DND-41 (cell line): ENCODE results near the gene C16orf95.
A peak's percentile ranks its signal among the peaks of the same experiment; 100 is the strongest.

ENCODE experiments used
- ATAC-seq: fragments of 200-7000 bp; cut with Tn5 transposase; 3 replicates; pipeline ENCODE4 v1.9.1; 2021; ENCODE audit warnings: low read depth; ENCODE audit not compliant: insufficient read depth
- DNase-seq: peaks from one replicate; pipeline ENCODE4 v3.0.0-alpha.2; 2020
- H2AFZ ChIP-seq: 2 replicates; pipeline ENCODE4 v1.6.0; 2012; ENCODE audit warnings: low read depth, low read length
- H3K27ac ChIP-seq: 2 replicates; pipeline ENCODE4 v1.5.1; 2012; ENCODE audit warnings: low read length, inconsistent platforms
- H3K27me3 ChIP-seq: fragments of 200-600 bp; sonication (generic); 2 replicates; pipeline ENCODE4 v1.6.0; 2012; ENCODE audit warnings: low read length, mild to moderate bottlenecking, inconsistent platforms; ENCODE audit not compliant: insufficient read depth, poor library complexity
- H3K36me3 ChIP-seq: 2 replicates; pipeline ENCODE4 v1.5.1; 2012; ENCODE audit warnings: low read length, inconsistent platforms; ENCODE audit not compliant: insufficient read depth
- H3K4me1 ChIP-seq: 2 replicates; pipeline ENCODE4 v1.5.1; 2012; ENCODE audit warnings: mild to moderate bottlenecking, low read length; ENCODE audit not compliant: insufficient read depth
- H3K4me2 ChIP-seq: 2 replicates; pipeline ENCODE4 v1.6.0; 2012; ENCODE audit warnings: mild to moderate bottlenecking, moderate library complexity, low read length, inconsistent platforms; ENCODE audit not compliant: insufficient read depth
- H3K4me3 ChIP-seq, 2 experiments: fragments of 200-600 bp in 1 of 2; shearing (Covaris generic) in 1 of 2; 2 replicates each; pipeline ENCODE4 v1.5.1; 2012 to 2016; ENCODE audit warnings: inconsistent platforms in 2 of 2, low read length in 2 of 2, mild to moderate bottlenecking in 2 of 2, low read depth in 1 of 2, moderate library complexity in 1 of 2
- H3K79me2 ChIP-seq: 2 replicates; pipeline ENCODE4 v1.6.0; 2012; ENCODE audit warnings: low read length, inconsistent platforms; ENCODE audit not compliant: insufficient read depth
- H3K9ac ChIP-seq: 2 replicates; pipeline ENCODE4 v1.6.0; 2012; ENCODE audit warnings: low read depth, mild to moderate bottlenecking, inconsistent platforms, low read length, moderate library complexity
- H3K9me3 ChIP-seq: 2 replicates; pipeline ENCODE4 v1.5.1; 2012; ENCODE audit warnings: low read length, moderate library complexity, mild to moderate bottlenecking, inconsistent platforms; ENCODE audit not compliant: insufficient read depth, severe bottlenecking
- H4K20me1 ChIP-seq: 2 replicates; pipeline ENCODE4 v1.6.0; 2012; ENCODE audit warnings: low read length; ENCODE audit not compliant: insufficient read depth
- EZH2 ChIP-seq: IDR thresholded peaks from 3 replicates; pipeline ENCODE4 v1.6.1; 2012; ENCODE audit warnings: borderline replicate concordance, low read depth, mild to moderate bottlenecking, moderate library complexity, low read length, inconsistent platforms; ENCODE audit not compliant: severe bottlenecking
- TF ChIP-seq, protein P1 (sequence below): IDR thresholded peaks from 2 replicates; pipeline ENCODE4 v1.5.1; 2012; ENCODE audit warnings: borderline replicate concordance, low read length, moderate library complexity, mild to moderate bottlenecking; ENCODE audit not compliant: poor library complexity, severe bottlenecking; ENCODE audit errors: extremely low read depth

The C16orf95 gene

DNA sequence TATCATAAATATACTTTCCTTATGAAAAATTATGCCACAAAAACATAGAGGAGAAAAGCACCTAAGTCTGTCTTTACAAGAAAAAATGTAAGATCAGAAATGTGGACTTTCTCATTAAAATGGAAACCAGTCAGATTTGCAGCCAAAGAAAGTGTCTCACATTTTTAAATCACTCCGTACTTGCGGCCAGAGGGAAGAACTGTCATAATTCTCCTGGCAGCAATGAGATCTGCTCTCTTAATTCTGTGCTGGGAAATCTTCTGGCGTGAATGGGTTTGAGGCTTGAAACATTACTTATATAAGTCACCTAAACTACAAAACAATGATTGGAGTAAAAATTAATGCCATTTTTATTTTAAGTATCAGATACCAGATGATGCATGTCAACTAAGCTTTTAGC, 10.7 kb downstream of the C16orf95 start:
- ATAC-seq (no peak), DNase-seq (no peak)
- no peak overlapping the region for H3K4me3 ChIP-seq
- H3K79me2 ChIP-seq, result no peaks in the 10 kb centered on the region
- H2AFZ ChIP-seq, result no peak overlapping the region
- no peaks in the 10 kb centered on the region for H3K36me3 ChIP-seq
- H3K9ac ChIP-seq, result no peak overlapping the region
- H3K9me3 ChIP-seq, result peaks cover 3% of the 10 kb centered on the region
- no peak overlapping the region for H3K27ac ChIP-seq
- H3K4me2 ChIP-seq, result no peak overlapping the region
- no peak for TF ChIP-seq EZH2
- TF ChIP-seq, protein P1, sequence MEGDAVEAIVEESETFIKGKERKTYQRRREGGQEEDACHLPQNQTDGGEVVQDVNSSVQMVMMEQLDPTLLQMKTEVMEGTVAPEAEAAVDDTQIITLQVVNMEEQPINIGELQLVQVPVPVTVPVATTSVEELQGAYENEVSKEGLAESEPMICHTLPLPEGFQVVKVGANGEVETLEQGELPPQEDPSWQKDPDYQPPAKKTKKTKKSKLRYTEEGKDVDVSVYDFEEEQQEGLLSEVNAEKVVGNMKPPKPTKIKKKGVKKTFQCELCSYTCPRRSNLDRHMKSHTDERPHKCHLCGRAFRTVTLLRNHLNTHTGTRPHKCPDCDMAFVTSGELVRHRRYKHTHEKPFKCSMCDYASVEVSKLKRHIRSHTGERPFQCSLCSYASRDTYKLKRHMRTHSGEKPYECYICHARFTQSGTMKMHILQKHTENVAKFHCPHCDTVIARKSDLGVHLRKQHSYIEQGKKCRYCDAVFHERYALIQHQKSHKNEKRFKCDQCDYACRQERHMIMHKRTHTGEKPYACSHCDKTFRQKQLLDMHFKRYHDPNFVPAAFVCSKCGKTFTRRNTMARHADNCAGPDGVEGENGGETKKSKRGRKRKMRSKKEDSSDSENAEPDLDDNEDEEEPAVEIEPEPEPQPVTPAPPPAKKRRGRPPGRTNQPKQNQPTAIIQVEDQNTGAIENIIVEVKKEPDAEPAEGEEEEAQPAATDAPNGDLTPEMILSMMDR, result no peak
- H4K20me1 ChIP-seq, result no peaks in the 10 kb centered on the region
- H3K4me1 ChIP-seq, result peaks cover 25% of the 10 kb centered on the region
- no peaks in the 10 kb centered on the region for H3K27me3 ChIP-seq

DNA sequence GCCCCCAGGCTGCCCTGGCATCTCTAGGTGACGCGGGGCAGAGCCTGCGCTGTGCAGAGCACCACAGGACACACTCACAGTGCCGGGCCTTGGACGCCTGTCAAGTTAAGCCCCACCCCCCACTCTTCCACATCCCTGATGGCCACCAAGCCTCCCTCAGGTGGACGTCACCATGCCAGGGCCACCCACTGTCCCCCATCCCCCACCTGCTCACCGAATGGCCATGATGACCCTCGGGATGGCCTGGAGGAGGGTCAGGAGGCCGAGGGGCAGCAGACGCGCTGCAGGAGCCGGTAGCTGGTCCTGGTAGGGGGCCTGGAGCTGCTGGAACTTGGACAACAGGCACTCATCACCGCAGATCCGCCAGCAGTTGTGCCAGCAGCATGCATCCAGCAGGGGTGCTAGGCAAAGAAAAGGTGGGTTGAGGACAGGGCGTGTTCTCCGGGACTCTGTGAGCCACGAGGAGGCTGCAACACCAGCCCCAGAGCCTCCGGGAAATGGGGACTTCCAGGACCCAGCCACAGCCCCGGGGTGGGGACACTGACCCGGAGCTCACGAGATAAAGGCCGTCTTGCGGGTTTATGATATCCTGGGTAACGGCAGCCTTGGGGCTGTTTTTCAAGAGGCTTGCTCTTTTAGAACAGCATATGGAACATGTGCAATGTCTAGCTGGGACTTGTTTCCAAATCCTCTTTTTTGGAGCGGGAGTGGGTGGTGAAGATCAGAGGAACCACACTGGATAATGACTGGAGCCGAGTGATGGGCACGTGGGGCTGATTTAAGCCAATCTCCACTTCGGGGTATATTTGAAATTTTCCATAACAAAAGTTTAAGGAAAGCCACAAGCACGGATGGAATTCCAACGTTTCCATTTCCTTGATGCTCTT, 11.4 kb downstream of the C16orf95 start:
- Histone ChIP-seq H2AFZ (no peak overlapping the region), H3K79me2 (no peaks in the 10 kb centered on the region), H3K36me3 (no peaks in the 10 kb centered on the region), H3K4me1 (peaks cover 25% of the 10 kb centered on the region), H3K9me3 (peaks cover 3% of the 10 kb centered on the region), H3K9ac (no peak overlapping the region), H3K4me2 (no peak overlapping the region), H3K4me3 (no peak overlapping the region), H4K20me1 (no peaks in the 10 kb centered on the region), H3K27me3 (no peaks in the 10 kb centered on the region), H3K27ac (no peak overlapping the region)
- TF ChIP-seq, protein P1, result no peak
- TF ChIP-seq EZH2, result no peak
- DNase-seq, result no peak
- ATAC-seq, result no peak

DNA sequence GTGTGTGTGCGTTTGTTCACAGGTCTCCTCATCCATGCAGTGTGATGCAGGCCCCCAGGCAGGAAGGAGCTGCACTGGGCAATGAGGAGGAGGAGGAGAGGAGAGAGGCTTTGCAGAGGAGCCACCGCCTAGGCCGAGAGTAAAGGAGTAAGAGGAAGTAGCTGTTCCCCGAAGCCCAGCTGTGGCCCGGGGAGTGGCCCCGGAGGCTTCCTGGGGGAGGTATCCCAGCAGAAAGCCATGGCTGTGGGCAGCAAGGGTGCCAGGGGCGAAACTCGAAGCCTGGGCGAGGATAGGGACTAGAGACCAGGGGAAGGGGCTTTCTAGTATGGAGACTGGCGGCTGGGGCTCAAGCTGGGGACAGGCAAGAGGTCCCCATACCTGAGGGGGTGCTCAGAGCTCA, 12.2 kb downstream of the C16orf95 start:
- DNase-seq, result no peak
- peaks cover 3% of the 10 kb centered on the region for H3K9me3 ChIP-seq
- peak overlapping the region; percentile 31; the same call in 1 of the 2 replicates for H2AFZ ChIP-seq
- no peak overlapping the region for H3K4me3 ChIP-seq
- H3K79me2 ChIP-seq, result no peaks in the 10 kb centered on the region
- H4K20me1 ChIP-seq, result no peaks in the 10 kb centered on the region
- H3K27ac ChIP-seq, result peak overlapping the region; percentile 80
- H3K36me3 ChIP-seq, result no peaks in the 10 kb centered on the region
- H3K27me3 ChIP-seq, result no peaks in the 10 kb centered on the region
- peaks cover 25% of the 10 kb centered on the region for H3K4me1 ChIP-seq
- H3K9ac ChIP-seq, result no peak overlapping the region
- no peak for ATAC-seq
- TF ChIP-seq, protein P1, result no peak
- no peak for TF ChIP-seq EZH2
- no peak overlapping the region for H3K4me2 ChIP-seq
